Astrocyte (in vitro differentiated cells and primary cell): Measurements from ENCODE around the gene USP22. TPM values are rescaled to one million over a fixed set of nuclear protein-coding genes. Genes with fewer than 3 reads are reported as not detected.

Experiments used
- DNase-seq: peaks from one replicate; pipeline ENCODE4 v3.0.0-alpha.2; 2010; ENCODE audit warnings: low read depth
- FAIRE-seq: peaks from 2 replicates; lab custom pipeline; 2011; peaks lifted over from hg19 to GRCh38; lab: Jason Lieb, UNC
- H2AFZ ChIP-seq: 2 replicates; pipeline ENCODE4 v1.6.0; 2012; ENCODE audit warnings: low read depth, low read length, inconsistent platforms
- H3K27ac ChIP-seq: 2 replicates; pipeline ENCODE4 v1.5.1; 2011; ENCODE audit warnings: low read depth, low read length, inconsistent platforms
- H3K27me3 ChIP-seq: 2 replicates; pipeline ENCODE4 v1.6.0; 2011; ENCODE audit warnings: low read length, inconsistent platforms; ENCODE audit not compliant: insufficient read depth
- H3K36me3 ChIP-seq: 2 replicates; pipeline ENCODE4 v1.5.1; 2011; ENCODE audit warnings: low read length, inconsistent platforms; ENCODE audit not compliant: insufficient read depth
- H3K4me1 ChIP-seq: 2 replicates; pipeline ENCODE4 v1.5.1; 2011; ENCODE audit warnings: low read length, inconsistent platforms; ENCODE audit not compliant: insufficient read depth
- H3K4me2 ChIP-seq: 2 replicates; pipeline ENCODE4 v1.6.0; 2012; ENCODE audit warnings: low read length, inconsistent platforms
- H3K4me3 ChIP-seq: 2 replicates; pipeline ENCODE4 v1.5.1; 2011; ENCODE audit warnings: low read depth, mild to moderate bottlenecking, low read length, inconsistent platforms; ENCODE audit not compliant: insufficient read depth
- H3K79me2 ChIP-seq: 2 replicates; pipeline ENCODE4 v1.6.0; 2012; ENCODE audit warnings: mild to moderate bottlenecking, low read length, inconsistent platforms; ENCODE audit not compliant: insufficient read depth
- H3K9ac ChIP-seq: 2 replicates; pipeline ENCODE4 v1.6.0; 2012; ENCODE audit warnings: mild to moderate bottlenecking, low read length, inconsistent platforms
- H3K9me3 ChIP-seq: 2 replicates; pipeline ENCODE4 v1.5.1; 2012; ENCODE audit warnings: low read depth, mild to moderate bottlenecking, low read length, inconsistent platforms; ENCODE audit not compliant: insufficient read depth
- H4K20me1 ChIP-seq: 2 replicates; pipeline ENCODE4 v1.6.0; 2012; ENCODE audit warnings: low read length, inconsistent platforms; ENCODE audit not compliant: insufficient read depth
- H3K27ac Mint-ChIP-seq: one replicate; pipeline ENCODE4 v1.8.0; 2021; ENCODE audit warnings: mild to moderate bottlenecking, mixed read lengths; ENCODE audit not compliant: unreplicated experiment
- H3K27me3 Mint-ChIP-seq: one replicate; pipeline ENCODE4 v1.8.0; 2021; ENCODE audit warnings: low read depth, mixed read lengths; ENCODE audit not compliant: unreplicated experiment
- H3K36me3 Mint-ChIP-seq: one replicate; pipeline ENCODE4 v1.8.0; 2021; ENCODE audit warnings: low read depth, mixed read lengths; ENCODE audit not compliant: unreplicated experiment
- H3K4me1 Mint-ChIP-seq: one replicate; pipeline ENCODE4 v1.8.0; 2021; ENCODE audit warnings: low read depth, mixed read lengths; ENCODE audit not compliant: unreplicated experiment
- H3K4me3 Mint-ChIP-seq: one replicate; pipeline ENCODE4 v1.8.0; 2021; ENCODE audit warnings: mild to moderate bottlenecking, moderate library complexity, mixed read lengths; ENCODE audit not compliant: unreplicated experiment
- H3K9me3 Mint-ChIP-seq: one replicate; pipeline ENCODE4 v1.8.0; 2021; ENCODE audit warnings: mild to moderate bottlenecking, mixed read lengths; ENCODE audit not compliant: unreplicated experiment
- CTCF ChIP-seq: IDR thresholded peaks from 2 replicates; pipeline ENCODE4 v1.5.1; 2011; ENCODE audit warnings: low read depth, mild to moderate bottlenecking, inconsistent platforms, low read length, moderate library complexity; ENCODE audit not compliant: insufficient read depth
- EZH2 ChIP-seq: IDR thresholded peaks from 2 replicates; pipeline ENCODE4 v1.6.1; 2012; ENCODE audit warnings: mild to moderate bottlenecking, low read length, inconsistent platforms; ENCODE audit not compliant: insufficient read depth
- total RNA-seq: library from RNA; stranded (reverse); gene quantifications from 2 replicates; pipeline ENCODE4 v1.2.1, GENCODE V29; 2021

Gene USP22
- total RNA-seq, 1 donor from 2014 or later, result 266 TPM

- Mint-ChIP-seq H3K4me1 (peaks cover 31% of the 10 kb centered on the region), H3K9me3 (no peaks in the 10 kb centered on the region), H3K4me3 (no peak overlapping the region), H3K27me3 (no peaks in the 10 kb centered on the region), H3K27ac (peak overlapping the region; percentile 37), H3K36me3 (peaks cover 15% of the 10 kb centered on the region)
- Histone ChIP-seq H3K27me3 (no peaks in the 10 kb centered on the region), H3K4me1 (peaks cover 20% of the 10 kb centered on the region), H3K4me3 (no peak overlapping the region), H3K36me3 (peaks cover 48% of the 10 kb centered on the region), H3K79me2 (peaks cover 100% of the 10 kb centered on the region), H3K4me2 (no peak overlapping the region), H2AFZ (no peak overlapping the region), H3K27ac (peak overlapping the region; percentile 36), H3K9me3 (no peaks in the 10 kb centered on the region), H3K9ac (no peak overlapping the region), H4K20me1 (peaks cover 100% of the 10 kb centered on the region)
- TF ChIP-seq CTCF (no peak), EZH2 (no peak)
- DNase-seq, result peak; percentile 59
- peak; percentile 77 for FAIRE-seq
Observed at GRCh38 chr17:21025451-21025850, 17.4 kb downstream of the USP22 start.

- peaks cover 100% of the 10 kb centered on the region for H3K79me2 ChIP-seq
- H3K4me1 ChIP-seq, result peaks cover 7% of the 10 kb centered on the region
- H3K27me3 Mint-ChIP-seq, result no peaks in the 10 kb centered on the region
- no peak overlapping the region for H3K27ac Mint-ChIP-seq
- peaks cover 62% of the 10 kb centered on the region for H3K36me3 ChIP-seq
- H3K9me3 Mint-ChIP-seq, result no peaks in the 10 kb centered on the region
- no peaks in the 10 kb centered on the region for H3K27me3 ChIP-seq
- peaks cover 100% of the 10 kb centered on the region for H4K20me1 ChIP-seq
- no peak overlapping the region for H3K27ac ChIP-seq
- DNase-seq (no peak), FAIRE-seq (no peak)
- peak overlapping the region; percentile 2 for H3K9ac ChIP-seq
- peaks cover 18% of the 10 kb centered on the region for H3K36me3 Mint-ChIP-seq
- H3K4me1 Mint-ChIP-seq, result peaks cover 22% of the 10 kb centered on the region
- H3K9me3 ChIP-seq, result no peaks in the 10 kb centered on the region
- H3K4me3 ChIP-seq, result no peak overlapping the region
- no peak for TF ChIP-seq EZH2
- no peak for TF ChIP-seq CTCF
- H3K4me2 ChIP-seq, result no peak overlapping the region
- no peak overlapping the region for H2AFZ ChIP-seq
- no peak overlapping the region for H3K4me3 Mint-ChIP-seq
Observed at GRCh38 chr17:21024024-21024423, 18.8 kb downstream of the USP22 start.

DNA sequence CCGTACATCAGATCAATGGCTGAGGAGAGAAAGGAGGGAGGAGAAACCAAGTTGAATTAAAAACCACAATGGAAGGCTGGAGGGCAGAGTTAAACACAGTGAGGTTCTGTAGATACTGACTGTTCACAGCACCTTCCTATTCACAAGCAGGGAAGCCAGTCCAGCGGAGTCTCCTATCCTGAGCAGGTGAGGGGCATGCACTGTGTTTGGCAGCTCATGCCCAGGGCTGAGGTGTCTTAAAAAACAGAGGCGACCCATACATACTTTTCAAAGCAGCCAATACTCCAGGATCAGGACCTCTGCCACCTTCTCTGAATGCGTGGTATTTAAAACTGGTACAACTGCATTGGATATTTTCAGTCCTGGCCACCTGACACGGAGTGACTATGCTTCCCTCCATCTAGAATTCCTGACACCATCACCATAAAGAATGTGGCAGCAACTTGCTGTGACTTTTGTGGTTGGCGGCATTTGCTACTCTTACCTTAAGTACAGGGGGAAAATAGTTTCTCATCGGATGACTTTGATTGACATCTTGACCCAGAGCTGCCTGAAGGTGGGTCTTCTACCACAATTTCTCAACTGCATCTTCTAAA lies 21.5 kb downstream of the USP22 start:
- Histone ChIP-seq H3K27me3 (no peaks in the 10 kb centered on the region), H3K27ac (no peak overlapping the region), H3K79me2 (peaks cover 100% of the 10 kb centered on the region), H4K20me1 (peaks cover 100% of the 10 kb centered on the region), H2AFZ (no peak overlapping the region), H3K36me3 (peaks cover 76% of the 10 kb centered on the region), H3K4me1 (peaks cover 2% of the 10 kb centered on the region), H3K9ac (no peak overlapping the region), H3K4me3 (no peak overlapping the region), H3K9me3 (no peaks in the 10 kb centered on the region), H3K4me2 (no peak overlapping the region)
- TF ChIP-seq CTCF (no peak), EZH2 (no peak)
- DNase-seq, result no peak
- no peak overlapping the region for H3K27ac Mint-ChIP-seq
- no peak for FAIRE-seq
- no peak overlapping the region for H3K4me3 Mint-ChIP-seq
- peaks cover 13% of the 10 kb centered on the region for H3K4me1 Mint-ChIP-seq
- H3K9me3 Mint-ChIP-seq, result no peaks in the 10 kb centered on the region
- peaks cover 24% of the 10 kb centered on the region for H3K36me3 Mint-ChIP-seq
- H3K27me3 Mint-ChIP-seq, result no peaks in the 10 kb centered on the region
